ENCODE results near the gene IPO13. TPM values are rescaled to one million over a fixed set of nuclear protein-coding genes. Genes with fewer than 3 reads are reported as not detected.

Gene IPO13
- total RNA-seq, 6 donors from 2014 or later: 16.9 to 46.1 (median 24.1) TPM

GRCh38 chr1:44013949-44014348 is 67.2 kb downstream of the IPO13 start:
- WGBS, 2 donors: 83 to 84% methylated on average over 5 of the region's 5 CpGs

GRCh38 chr1:44014365-44015104 is 67.8 kb downstream of the IPO13 start:
- Histone ChIP-seq H3K9me3 (no peaks in the 10 kb centered on the region), H3K4me3 (no peak overlapping the region), H3K36me3 (peaks cover 0 to 1% (median 0%) of the 10 kb centered on the region in 4 donors), H3K27me3 (no peaks in the 10 kb centered on the region), H3K27ac (no peak overlapping the region), H3K4me1 (no peaks in the 10 kb centered on the region)
- DNase-seq: no peak
- no peak for ATAC-seq (ENCODE audit: low FRiP score in 2 of 2)
- WGBS, 2 donors: 59 to 75% methylated on average over 4 to 8 of the region's 8 CpGs
- TF ChIP-seq POLR2A (IDR thresholded peaks at IDR 0.05) (no peak), POLR2AphosphoS5 (IDR thresholded peaks at IDR 0.05) (no peak), EP300 (IDR thresholded peaks at IDR 0.05) (no peak), CTCF (IDR thresholded peaks at IDR 0.05) (no peak)

More at GRCh38 chr1:44013949-44014348, 67.2 kb downstream of the IPO13 start:
- DNase-seq: no peak
- H3K36me3 ChIP-seq: peaks cover 0 to 3% (median 0%) of the 10 kb centered on the region in 4 donors
- no peaks in the 10 kb centered on the region for H3K9me3 ChIP-seq
- H3K27me3 ChIP-seq: no peaks in the 10 kb centered on the region
- no peaks in the 10 kb centered on the region for H3K4me1 ChIP-seq
- TF ChIP-seq CTCF (IDR thresholded peaks at IDR 0.05) (no peak), EP300 (IDR thresholded peaks at IDR 0.05) (no peak), POLR2A (IDR thresholded peaks at IDR 0.05) (no peak), POLR2AphosphoS5 (IDR thresholded peaks at IDR 0.05) (no peak)
- no peak for ATAC-seq (ENCODE audit: low FRiP score in 2 of 2)
- no peak overlapping the region for H3K4me3 ChIP-seq
- H3K27ac ChIP-seq: no peak overlapping the region

GRCh38 chr1:44015206-44015605 is 68.5 kb downstream of the IPO13 start:
- H3K27me3 ChIP-seq: no peaks in the 10 kb centered on the region
- no peaks in the 10 kb centered on the region for H3K9me3 ChIP-seq
- peaks cover 0 to 2% (median 0%) of the 10 kb centered on the region in 4 donors for H3K36me3 ChIP-seq
- TF ChIP-seq EP300 (IDR thresholded peaks at IDR 0.05) (no peak), POLR2AphosphoS5 (IDR thresholded peaks at IDR 0.05) (no peak), POLR2A (IDR thresholded peaks at IDR 0.05) (no peak), CTCF (IDR thresholded peaks at IDR 0.05) (no peak)
- no peak for DNase-seq
- no peak overlapping the region for H3K27ac ChIP-seq
- H3K4me3 ChIP-seq: no peak overlapping the region
- WGBS, 2 donors: 72 to 80% methylated on average over 3 of the region's 3 CpGs
- no peaks in the 10 kb centered on the region for H3K4me1 ChIP-seq
- ATAC-seq (ENCODE audit: low FRiP score in 2 of 2): no peak

GRCh38 chr1:44016041-44016889 is 69.5 kb downstream of the IPO13 start:
- no peak overlapping the region for H3K27ac ChIP-seq
- DNase-seq: no peak
- H3K9me3 ChIP-seq: no peaks in the 10 kb centered on the region
- no peak for ATAC-seq (ENCODE audit: low FRiP score in 2 of 2)
- WGBS, 2 donors: 85 to 94% methylated on average over 14 to 20 of the region's 20 CpGs
- TF ChIP-seq POLR2A (IDR thresholded peaks at IDR 0.05) (no peak), POLR2AphosphoS5 (IDR thresholded peaks at IDR 0.05) (no peak), EP300 (IDR thresholded peaks at IDR 0.05) (no peak), CTCF (IDR thresholded peaks at IDR 0.05) (no peak)
- no peak overlapping the region for H3K4me3 ChIP-seq
- H3K36me3 ChIP-seq: peaks cover 0 to 12% (median 0%) of the 10 kb centered on the region in 4 donors
- no peaks in the 10 kb centered on the region for H3K27me3 ChIP-seq
- H3K4me1 ChIP-seq: no peaks in the 10 kb centered on the region

Measured in upper lobe of left lung (tissue), 6 donors.